H9 (cell line): ENCODE results near the gene PTPRN2. TPM values are rescaled to one million over a fixed set of nuclear protein-coding genes. Genes with fewer than 3 reads are reported as not detected.

ENCODE experiments used
- DNase-seq: peaks from one replicate; pipeline ENCODE4 v3.0.0-alpha.2; 2017
- H2AFZ ChIP-seq: one replicate; pipeline ENCODE4 v1.6.1; 2013; ENCODE audit warnings: mild to moderate bottlenecking, low read length, control low read depth, moderate library complexity
- H2AK5ac ChIP-seq: 2 replicates; pipeline ENCODE4 v1.6.1; 2013; ENCODE audit warnings: low read length, control low read depth, mixed read lengths; ENCODE audit not compliant: insufficient read length
- H2BK120ac ChIP-seq: one replicate; pipeline ENCODE4 v1.6.1; 2013; ENCODE audit warnings: low read depth, mild to moderate bottlenecking, low read length, control low read depth, inconsistent platforms; ENCODE audit not compliant: poor library complexity, severe bottlenecking
- H2BK12ac ChIP-seq: 2 replicates; pipeline ENCODE4 v1.6.1; 2013; ENCODE audit warnings: low read length, control low read depth, mixed read lengths, low read depth; ENCODE audit not compliant: insufficient read length
- H2BK15ac ChIP-seq: 2 replicates; pipeline ENCODE4 v1.6.1; 2013; ENCODE audit warnings: low read depth, low read length, control low read depth
- H2BK20ac ChIP-seq: one replicate; pipeline ENCODE4 v1.6.1; 2013; ENCODE audit warnings: low read depth, mild to moderate bottlenecking, low read length, control low read depth, inconsistent platforms; ENCODE audit not compliant: poor library complexity, severe bottlenecking
- H2BK5ac ChIP-seq: 2 replicates; pipeline ENCODE4 v1.6.1; 2013; ENCODE audit warnings: low read length, control low read depth, mixed read lengths; ENCODE audit not compliant: insufficient read length
- H3K14ac ChIP-seq: 2 replicates; pipeline ENCODE4 v1.6.1; 2013; ENCODE audit warnings: low read length, control low read depth; ENCODE audit not compliant: insufficient read depth
- H3K18ac ChIP-seq: 2 replicates; pipeline ENCODE4 v1.6.1; 2013; ENCODE audit warnings: low read depth, mild to moderate bottlenecking, mixed read lengths, low read length, control low read depth; ENCODE audit not compliant: insufficient read length
- H3K23ac ChIP-seq: 2 replicates; pipeline ENCODE4 v1.6.1; 2013; ENCODE audit warnings: low read length, control low read depth, mixed read lengths, low read depth; ENCODE audit not compliant: insufficient read length
- H3K23me2 ChIP-seq: 2 replicates; pipeline ENCODE4 v1.6.1; 2013; ENCODE audit warnings: low read depth, mild to moderate bottlenecking, mixed read lengths, low read length, control low read depth; ENCODE audit not compliant: insufficient read length, poor library complexity, severe bottlenecking
- H3K27ac ChIP-seq: 2 replicates; pipeline ENCODE4 v1.5.1; 2013; ENCODE audit warnings: low read length, control low read depth, mixed read lengths, low read depth; ENCODE audit not compliant: insufficient read length
- H3K27me3 ChIP-seq: 2 replicates; pipeline ENCODE4 v1.6.1; 2013; ENCODE audit warnings: low read length, control low read depth, inconsistent platforms; ENCODE audit not compliant: insufficient read depth
- H3K4ac ChIP-seq: 2 replicates; pipeline ENCODE4 v1.6.1; 2013; ENCODE audit warnings: low read depth, mild to moderate bottlenecking, control low read depth, inconsistent platforms, low read length, moderate library complexity
- H3K4me1 ChIP-seq: 2 replicates; pipeline ENCODE4 v1.6.1; 2013; ENCODE audit warnings: low read length, control low read depth, inconsistent platforms; ENCODE audit not compliant: insufficient read depth
- H3K4me2 ChIP-seq: 2 replicates; pipeline ENCODE4 v1.6.1; 2013; ENCODE audit warnings: low read length, control low read depth, mixed read lengths; ENCODE audit not compliant: insufficient read length, insufficient read depth
- H3K56ac ChIP-seq: 2 replicates; pipeline ENCODE4 v1.6.1; 2013; ENCODE audit warnings: low read depth, mild to moderate bottlenecking, mixed read lengths, low read length, control low read depth; ENCODE audit not compliant: insufficient read length
- H3K79me1 ChIP-seq: 2 replicates; pipeline ENCODE4 v1.6.1; 2013; ENCODE audit warnings: low read depth, mild to moderate bottlenecking, moderate library complexity, low read length, control low read depth, inconsistent platforms; ENCODE audit not compliant: insufficient read depth, poor library complexity, severe bottlenecking
- H3K79me2 ChIP-seq: 2 replicates; pipeline ENCODE4 v1.6.1; 2013; ENCODE audit warnings: low read length, control low read depth, inconsistent platforms; ENCODE audit not compliant: insufficient read depth
- H3K9ac ChIP-seq: 2 replicates; pipeline ENCODE4 v1.6.1; 2013; ENCODE audit warnings: low read length, control low read depth, mixed read lengths; ENCODE audit not compliant: insufficient read length; ENCODE audit errors: extremely low read depth
- H3K9me3 ChIP-seq: one replicate; pipeline ENCODE4 v1.6.1; 2013; ENCODE audit warnings: low read depth, low read length, inconsistent platforms; ENCODE audit not compliant: control insufficient read depth
- H3T11ph ChIP-seq: one replicate; pipeline ENCODE4 v1.6.1; 2013; ENCODE audit warnings: mild to moderate bottlenecking, low read length, control low read depth, inconsistent platforms
- H4K20me1 ChIP-seq: one replicate; pipeline ENCODE4 v1.6.1; 2013; ENCODE audit not compliant: control insufficient read depth, insufficient read length, insufficient read depth
- H4K5ac ChIP-seq: 2 replicates; pipeline ENCODE4 v1.6.1; 2013; ENCODE audit warnings: low read depth, mild to moderate bottlenecking, mixed read lengths, low read length, control low read depth; ENCODE audit not compliant: insufficient read length
- H4K8ac ChIP-seq: replicated peaks from 2 replicates; pipeline ENCODE4 v1.6.1; 2013; ENCODE audit warnings: low read length, control low read depth, mixed read lengths, low read depth; ENCODE audit not compliant: insufficient read length
- H4K91ac ChIP-seq: 2 replicates; pipeline ENCODE4 v1.6.1; 2013; ENCODE audit warnings: low read depth, mild to moderate bottlenecking, moderate library complexity, mixed read lengths, low read length, control low read depth; ENCODE audit not compliant: insufficient read length
- H3K27ac Mint-ChIP-seq, 3 experiments: 2 replicates in 2 of 3; 3 replicates in 1 of 3; pipeline ENCODE4 v1.8.0; 2020 to 2021; ENCODE audit warnings: mixed read lengths in 3 of 3, mild to moderate bottlenecking in 1 of 3, moderate library complexity in 1 of 3
- H3K27me3 Mint-ChIP-seq: 2 replicates; pipeline ENCODE4 v1.8.0; 2021; ENCODE audit warnings: low read depth, mild to moderate bottlenecking, moderate library complexity, mixed read lengths
- H3K36me3 Mint-ChIP-seq, 3 experiments: 2 replicates in 2 of 3; 3 replicates in 1 of 3; pipeline ENCODE4 v1.8.0; 2020 to 2021; ENCODE audit warnings: low read depth in 3 of 3, mixed read lengths in 3 of 3; ENCODE audit not compliant: insufficient read depth in 1 of 3
- H3K4me1 Mint-ChIP-seq, 2 experiments: 2 replicates each; pipeline ENCODE4 v1.8.0; 2020; ENCODE audit warnings: mixed read lengths in 2 of 2
- H3K4me3 Mint-ChIP-seq, 2 experiments: 2 replicates in 1 of 2; 3 replicates in 1 of 2; pipeline ENCODE4 v1.8.0; 2020 to 2021; ENCODE audit warnings: mild to moderate bottlenecking in 2 of 2, mixed read lengths in 2 of 2, moderate library complexity in 1 of 2
- H3K9me3 Mint-ChIP-seq, 2 experiments: 2 replicates in 1 of 2; 3 replicates in 1 of 2; pipeline ENCODE4 v1.8.0; 2020; ENCODE audit warnings: mild to moderate bottlenecking in 2 of 2, mixed read lengths in 2 of 2, moderate library complexity in 1 of 2
- CTCF ChIP-seq: fragments of 200-600 bp; sonication (generic); conservative IDR thresholded peaks from 3 replicates; pipeline ENCODE4 v1.8.0; 2021; ENCODE audit warnings: antibody characterized with exemption, mild to moderate bottlenecking
- WGBS: extraction: QIAGEN DNeasy Blood & Tissue Kit; methylation state at CpG from one replicate; pipeline ENCODE4 v1.1.7; 2013; ENCODE audit warnings: missing lambda C conversion rate, low lambda C conversion rate, mixed read lengths; ENCODE audit not compliant: insufficient read length; ENCODE audit errors: extremely low coverage; 5-methylcytosine and 5-hydroxymethylcytosine counted together
- total RNA-seq: library from RNA; stranded (reverse); gene quantifications from 2 replicates; pipeline ENCODE4 v1.2.1, GENCODE V29; 2021

PTPRN2 gene
- total RNA-seq, 1 experiment from 2014 or later = 5.2 TPM

GRCh38 chr7:158410720-158411119 lies 176.9 kb downstream of the PTPRN2 start:
- Histone ChIP-seq H3K27me3 (no peaks in the 10 kb centered on the region), H3K79me2 (no peaks in the 10 kb centered on the region), H3K56ac (no peak overlapping the region), H4K91ac (no peak overlapping the region), H3K9me3 (no peaks in the 10 kb centered on the region), H3K23me2 (no peaks in the 10 kb centered on the region), H4K5ac (no peak overlapping the region), H2BK15ac (no peak overlapping the region), H4K8ac (no peak overlapping the region), H3K79me1 (no peaks in the 10 kb centered on the region), H2BK20ac (no peak overlapping the region), H3K4me1 (no peaks in the 10 kb centered on the region), H2BK12ac (no peak overlapping the region), H2BK120ac (no peak overlapping the region), H3K4ac (no peak overlapping the region), H2BK5ac (no peak overlapping the region), H3K23ac (no peak overlapping the region), H3K9ac (no peak overlapping the region), H3K4me2 (no peak overlapping the region), H3T11ph (no peak overlapping the region), H2AK5ac (no peak overlapping the region), H3K14ac (no peak overlapping the region), H3K18ac (no peak overlapping the region), H4K20me1 (no peaks in the 10 kb centered on the region), H3K27ac (no peak overlapping the region), H2AFZ (no peak overlapping the region)
- DNase-seq = no peak
- H3K27me3 Mint-ChIP-seq = no peaks in the 10 kb centered on the region; the same call in none of the 2 replicates
- H3K36me3 Mint-ChIP-seq = peaks cover 0 to 2% (median 0%) of the 10 kb centered on the region in 3 experiments; a peak in 2 of 7 replicates
- no peak for TF ChIP-seq CTCF
- no peak overlapping the region for H3K27ac Mint-ChIP-seq
- no CpG with 5 or more reads among the region's 12 CpGs for WGBS
- no peak overlapping the region for H3K4me3 Mint-ChIP-seq
- peaks cover 14% of the 10 kb centered on the region in 2 experiments for H3K4me1 Mint-ChIP-seq
- H3K9me3 Mint-ChIP-seq = peaks cover 3 to 4% of the 10 kb centered on the region in 2 experiments; a peak in 3 of 5 replicates
